Measurements from ENCODE around the gene UTS2.

The UTS2 gene

GRCh38 chr1:7885513-7886404 lies 32.9 kb upstream of the UTS2 start:
- H3K27ac ChIP-seq (ENCODE audit: insufficient read depth, low read length, poor library complexity, severe bottlenecking), result no peak overlapping the region
- no peaks in the 10 kb centered on the region for H3K9me3 ChIP-seq (ENCODE audit: control insufficient read depth, low read length)
- H3K4me3 ChIP-seq (ENCODE audit: insufficient read depth, low read depth, low read length, poor library complexity, severe bottlenecking), result no peak overlapping the region
- H3K4me1 ChIP-seq (ENCODE audit: control insufficient read depth, insufficient read depth, low read length, poor library complexity, severe bottlenecking), result no peaks in the 10 kb centered on the region
- H3K36me3 ChIP-seq (ENCODE audit: control insufficient read depth, insufficient read depth, low read length), result no peaks in the 10 kb centered on the region
- no peak for DNase-seq
- H3K27me3 ChIP-seq (replicated peaks; ENCODE audit: control insufficient read depth, insufficient read depth, low read length, poor library complexity, severe bottlenecking), result no peaks in the 10 kb centered on the region

GRCh38 chr1:7884757-7885156 lies 31.9 kb upstream of the UTS2 start:
- no peaks in the 10 kb centered on the region for H3K27me3 ChIP-seq (replicated peaks; ENCODE audit: control insufficient read depth, insufficient read depth, low read length, poor library complexity, severe bottlenecking)
- no peaks in the 10 kb centered on the region for H3K9me3 ChIP-seq (ENCODE audit: control insufficient read depth, low read length)
- H3K4me3 ChIP-seq (ENCODE audit: insufficient read depth, low read depth, low read length, poor library complexity, severe bottlenecking), result no peak overlapping the region
- no peaks in the 10 kb centered on the region for H3K36me3 ChIP-seq (ENCODE audit: control insufficient read depth, insufficient read depth, low read length)
- DNase-seq, result no peak
- no peaks in the 10 kb centered on the region for H3K4me1 ChIP-seq (ENCODE audit: control insufficient read depth, insufficient read depth, low read length, poor library complexity, severe bottlenecking)
- no peak overlapping the region for H3K27ac ChIP-seq (ENCODE audit: insufficient read depth, low read length, poor library complexity, severe bottlenecking)

GRCh38 chr1:7879228-7879627 lies 26.4 kb upstream of the UTS2 start:
- H3K4me3 ChIP-seq (ENCODE audit: insufficient read depth, low read depth, low read length, poor library complexity, severe bottlenecking), result no peak overlapping the region
- no peaks in the 10 kb centered on the region for H3K9me3 ChIP-seq (ENCODE audit: control insufficient read depth, low read length)
- no peak overlapping the region for H3K27ac ChIP-seq (ENCODE audit: insufficient read depth, low read length, poor library complexity, severe bottlenecking)
- H3K36me3 ChIP-seq (ENCODE audit: control insufficient read depth, insufficient read depth, low read length), result no peaks in the 10 kb centered on the region
- DNase-seq, result no peak
- H3K27me3 ChIP-seq (replicated peaks; ENCODE audit: control insufficient read depth, insufficient read depth, low read length, poor library complexity, severe bottlenecking), result no peaks in the 10 kb centered on the region
- no peaks in the 10 kb centered on the region for H3K4me1 ChIP-seq (ENCODE audit: control insufficient read depth, insufficient read depth, low read length, poor library complexity, severe bottlenecking)

- H3K4me1 ChIP-seq (ENCODE audit: control insufficient read depth, insufficient read depth, low read length, poor library complexity, severe bottlenecking), result no peaks in the 10 kb centered on the region
- no peaks in the 10 kb centered on the region for H3K27me3 ChIP-seq (replicated peaks; ENCODE audit: control insufficient read depth, insufficient read depth, low read length, poor library complexity, severe bottlenecking)
- no peak for DNase-seq
- H3K36me3 ChIP-seq (ENCODE audit: control insufficient read depth, insufficient read depth, low read length), result no peaks in the 10 kb centered on the region
- no peak overlapping the region for H3K4me3 ChIP-seq (ENCODE audit: insufficient read depth, low read depth, low read length, poor library complexity, severe bottlenecking)
- no peaks in the 10 kb centered on the region for H3K9me3 ChIP-seq (ENCODE audit: control insufficient read depth, low read length)
- H3K27ac ChIP-seq (ENCODE audit: insufficient read depth, low read length, poor library complexity, severe bottlenecking), result no peak overlapping the region
Observed at GRCh38 chr1:7878027-7878426, 25.2 kb upstream of the UTS2 start.

GRCh38 chr1:7873801-7874795 lies 21.2 kb upstream of the UTS2 start:
- Histone ChIP-seq H3K9me3 (ENCODE audit: control insufficient read depth, low read length) (no peaks in the 10 kb centered on the region), H3K4me3 (ENCODE audit: insufficient read depth, low read depth, low read length, poor library complexity, severe bottlenecking) (no peak overlapping the region), H3K36me3 (ENCODE audit: control insufficient read depth, insufficient read depth, low read length) (no peaks in the 10 kb centered on the region), H3K4me1 (ENCODE audit: control insufficient read depth, insufficient read depth, low read length, poor library complexity, severe bottlenecking) (no peaks in the 10 kb centered on the region), H3K27ac (ENCODE audit: insufficient read depth, low read length, poor library complexity, severe bottlenecking) (no peak overlapping the region), H3K27me3 (replicated peaks; ENCODE audit: control insufficient read depth, insufficient read depth, low read length, poor library complexity, severe bottlenecking) (no peaks in the 10 kb centered on the region)
- DNase-seq, result no peak

GRCh38 chr1:7871136-7871535 lies 18.3 kb upstream of the UTS2 start:
- DNase-seq, result no peak

GRCh38 chr1:7869136-7869920 lies 16.5 kb upstream of the UTS2 start:
- H3K27ac ChIP-seq (ENCODE audit: insufficient read depth, low read length, poor library complexity, severe bottlenecking), result no peak overlapping the region
- H3K4me3 ChIP-seq (ENCODE audit: insufficient read depth, low read depth, low read length, poor library complexity, severe bottlenecking), result no peak overlapping the region
- H3K36me3 ChIP-seq (ENCODE audit: control insufficient read depth, insufficient read depth, low read length), result no peaks in the 10 kb centered on the region

More at GRCh38 chr1:7871136-7871535, 18.3 kb upstream of the UTS2 start:
- Histone ChIP-seq H3K27ac (ENCODE audit: insufficient read depth, low read length, poor library complexity, severe bottlenecking) (no peak overlapping the region), H3K27me3 (replicated peaks; ENCODE audit: control insufficient read depth, insufficient read depth, low read length, poor library complexity, severe bottlenecking) (no peaks in the 10 kb centered on the region), H3K4me1 (ENCODE audit: control insufficient read depth, insufficient read depth, low read length, poor library complexity, severe bottlenecking) (no peaks in the 10 kb centered on the region), H3K9me3 (ENCODE audit: control insufficient read depth, low read length) (no peaks in the 10 kb centered on the region), H3K36me3 (ENCODE audit: control insufficient read depth, insufficient read depth, low read length) (no peaks in the 10 kb centered on the region), H3K4me3 (ENCODE audit: insufficient read depth, low read depth, low read length, poor library complexity, severe bottlenecking) (no peak overlapping the region)

GRCh38 chr1:7868070-7868780 lies 15.4 kb upstream of the UTS2 start:
- H3K36me3 ChIP-seq (ENCODE audit: control insufficient read depth, insufficient read depth, low read length), result no peaks in the 10 kb centered on the region
- H3K4me1 ChIP-seq (ENCODE audit: control insufficient read depth, insufficient read depth, low read length, poor library complexity, severe bottlenecking), result no peaks in the 10 kb centered on the region
- H3K27me3 ChIP-seq (replicated peaks; ENCODE audit: control insufficient read depth, insufficient read depth, low read length, poor library complexity, severe bottlenecking), result no peaks in the 10 kb centered on the region
- no peak for DNase-seq
- H3K4me3 ChIP-seq (ENCODE audit: insufficient read depth, low read depth, low read length, poor library complexity, severe bottlenecking), result no peak overlapping the region
- H3K27ac ChIP-seq (ENCODE audit: insufficient read depth, low read length, poor library complexity, severe bottlenecking), result no peak overlapping the region
- H3K9me3 ChIP-seq (ENCODE audit: control insufficient read depth, low read length), result no peaks in the 10 kb centered on the region

More at GRCh38 chr1:7869136-7869920, 16.5 kb upstream of the UTS2 start:
- no peaks in the 10 kb centered on the region for H3K27me3 ChIP-seq (replicated peaks; ENCODE audit: control insufficient read depth, insufficient read depth, low read length, poor library complexity, severe bottlenecking)
- no peak for DNase-seq
- no peaks in the 10 kb centered on the region for H3K9me3 ChIP-seq (ENCODE audit: control insufficient read depth, low read length)
- no peaks in the 10 kb centered on the region for H3K4me1 ChIP-seq (ENCODE audit: control insufficient read depth, insufficient read depth, low read length, poor library complexity, severe bottlenecking)

- Histone ChIP-seq H3K27ac (ENCODE audit: insufficient read depth, low read length, poor library complexity, severe bottlenecking) (no peak overlapping the region), H3K4me3 (ENCODE audit: insufficient read depth, low read depth, low read length, poor library complexity, severe bottlenecking) (no peak overlapping the region), H3K9me3 (ENCODE audit: control insufficient read depth, low read length) (no peaks in the 10 kb centered on the region), H3K4me1 (ENCODE audit: control insufficient read depth, insufficient read depth, low read length, poor library complexity, severe bottlenecking) (no peaks in the 10 kb centered on the region), H3K27me3 (replicated peaks; ENCODE audit: control insufficient read depth, insufficient read depth, low read length, poor library complexity, severe bottlenecking) (no peaks in the 10 kb centered on the region), H3K36me3 (ENCODE audit: control insufficient read depth, insufficient read depth, low read length) (no peaks in the 10 kb centered on the region)
- no peak for DNase-seq
Observed at GRCh38 chr1:7865978-7866377, 13.1 kb upstream of the UTS2 start.
